ENCODE results near the gene FLRT2.

DNA sequence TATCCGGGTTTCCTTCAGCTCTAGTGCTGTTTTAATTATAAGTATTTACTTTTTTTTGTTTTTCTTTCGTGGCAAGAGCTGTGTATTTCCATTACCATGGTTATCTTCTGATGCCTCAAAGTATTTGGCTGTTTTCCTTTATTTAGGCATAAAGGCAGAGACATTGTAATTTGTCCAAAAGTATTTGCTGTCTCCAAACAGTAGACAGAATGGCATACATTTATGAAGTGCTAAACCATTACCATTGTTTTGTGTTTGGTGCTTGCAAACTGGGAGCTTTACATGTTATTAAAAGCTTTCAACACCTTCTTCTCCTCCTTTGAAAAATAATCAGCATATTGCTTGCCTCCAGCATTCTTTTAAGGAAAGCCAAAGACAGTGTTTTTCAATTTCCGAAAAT is 46.3 kb downstream of the FLRT2 start:
- TF ChIP-seq, protein P1, sequence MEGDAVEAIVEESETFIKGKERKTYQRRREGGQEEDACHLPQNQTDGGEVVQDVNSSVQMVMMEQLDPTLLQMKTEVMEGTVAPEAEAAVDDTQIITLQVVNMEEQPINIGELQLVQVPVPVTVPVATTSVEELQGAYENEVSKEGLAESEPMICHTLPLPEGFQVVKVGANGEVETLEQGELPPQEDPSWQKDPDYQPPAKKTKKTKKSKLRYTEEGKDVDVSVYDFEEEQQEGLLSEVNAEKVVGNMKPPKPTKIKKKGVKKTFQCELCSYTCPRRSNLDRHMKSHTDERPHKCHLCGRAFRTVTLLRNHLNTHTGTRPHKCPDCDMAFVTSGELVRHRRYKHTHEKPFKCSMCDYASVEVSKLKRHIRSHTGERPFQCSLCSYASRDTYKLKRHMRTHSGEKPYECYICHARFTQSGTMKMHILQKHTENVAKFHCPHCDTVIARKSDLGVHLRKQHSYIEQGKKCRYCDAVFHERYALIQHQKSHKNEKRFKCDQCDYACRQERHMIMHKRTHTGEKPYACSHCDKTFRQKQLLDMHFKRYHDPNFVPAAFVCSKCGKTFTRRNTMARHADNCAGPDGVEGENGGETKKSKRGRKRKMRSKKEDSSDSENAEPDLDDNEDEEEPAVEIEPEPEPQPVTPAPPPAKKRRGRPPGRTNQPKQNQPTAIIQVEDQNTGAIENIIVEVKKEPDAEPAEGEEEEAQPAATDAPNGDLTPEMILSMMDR (IDR thresholded peaks at IDR 0.05), result no peak
- no peak for TF ChIP-seq POLR2AphosphoS5 (IDR thresholded peaks at IDR 0.05)
